Measurements from ENCODE around the gene CDK13. TPM values are rescaled to one million over a fixed set of nuclear protein-coding genes. Genes with fewer than 3 reads are reported as not detected.

The CDK13 gene
- total and polyA plus RNA-seq, 7 experiments from 2014 or later, result 26.3 to 117 (median 105) TPM

DNA sequence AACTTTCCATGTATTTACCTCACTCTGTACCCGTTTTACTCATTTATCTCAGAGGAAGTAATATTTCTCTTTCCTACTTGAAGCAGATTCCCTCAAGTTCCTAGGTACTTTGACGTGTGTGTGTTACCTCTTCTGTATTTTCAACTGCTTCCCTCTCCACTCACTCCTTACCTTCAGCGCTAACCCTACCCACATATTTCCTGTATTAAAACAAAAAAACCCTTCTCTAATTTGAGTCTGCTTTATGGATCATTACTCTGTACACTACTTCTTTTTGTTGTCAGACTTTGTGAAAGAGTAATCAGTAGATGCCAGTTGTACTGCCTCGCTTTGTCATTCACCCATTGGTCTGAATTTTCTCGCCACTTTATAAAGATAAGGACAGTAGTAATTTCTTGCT lies 74.0 kb downstream of the CDK13 start:
- intact Hi-C loops (cut with micrococcal nuclease), result no loop called here
- ChIA-PET POLR2A (no interaction called here), CTCF (no interaction called here)
- peaks cover 8 to 36% (median 24%) of the 10 kb centered on the region in 7 donors for H3K4me1 Mint-ChIP-seq
- H3K27ac Mint-ChIP-seq, result peak overlapping the region in 7 of 9 donors; percentile 33 to 81 (median 53)
- no peaks in the 10 kb centered on the region for H3K9me3 Mint-ChIP-seq
- Histone ChIP-seq H3K27me3 (ENCODE audit: control insufficient read depth in 2 of 2, insufficient read depth in 2 of 2, low read length in 2 of 2) (no peaks in the 10 kb centered on the region), H3K9me3 (ENCODE audit: control insufficient read depth in 2 of 3, low read length in 3 of 3) (no peaks in the 10 kb centered on the region), H3K27ac (ENCODE audit: low read depth, low read length) (no peak overlapping the region), H3K36me3 (ENCODE audit: control insufficient read depth in 2 of 3, insufficient read depth in 3 of 3, low read length in 3 of 3) (peaks cover 0 to 6% (median 0%) of the 10 kb centered on the region in 3 experiments), H3K4me3 (ENCODE audit: low read length) (no peak overlapping the region), H3K4me1 (ENCODE audit: control insufficient read depth in 2 of 2, insufficient read depth in 2 of 2, low read length in 2 of 2) (no peaks in the 10 kb centered on the region)
- H3K4me3 Mint-ChIP-seq, result no peak overlapping the region
- ATAC-seq (no peak), DNase-seq (no peak)
- H3K36me3 Mint-ChIP-seq, result peaks cover 9 to 34% (median 13%) of the 10 kb centered on the region in 5 donors
- no peaks in the 10 kb centered on the region for H3K27me3 Mint-ChIP-seq

DNA sequence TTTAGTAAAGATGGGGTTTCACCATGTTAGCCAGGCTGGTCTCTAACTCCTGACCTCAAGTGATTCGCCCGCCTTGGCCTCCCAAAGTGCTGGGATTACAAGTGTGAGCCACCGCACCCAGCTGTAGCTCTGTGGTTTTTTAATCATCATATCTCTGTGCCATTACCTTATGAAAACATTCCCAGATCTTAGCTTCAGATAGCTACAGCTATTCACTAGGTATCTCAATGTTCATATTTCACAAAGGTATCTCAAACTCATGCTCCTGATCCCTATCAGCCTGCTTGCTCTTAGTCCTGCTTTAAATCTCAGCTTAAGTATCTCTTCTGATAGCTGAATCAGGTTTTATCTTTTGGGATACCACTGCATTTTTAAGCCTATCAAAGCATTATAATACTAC lies 74.8 kb downstream of the CDK13 start:
- H3K36me3 ChIP-seq (ENCODE audit: control insufficient read depth in 2 of 3, insufficient read depth in 3 of 3, low read length in 3 of 3), result peaks cover 0 to 6% (median 0%) of the 10 kb centered on the region in 3 experiments
- intact Hi-C loops (cut with micrococcal nuclease), result no loop called here
- no peaks in the 10 kb centered on the region for H3K4me1 ChIP-seq (ENCODE audit: control insufficient read depth in 2 of 2, insufficient read depth in 2 of 2, low read length in 2 of 2)
- peak overlapping the region in 4 of 9 donors; percentile 15 to 53 (median 27) for H3K27ac Mint-ChIP-seq
- H3K4me3 Mint-ChIP-seq, result no peak overlapping the region
- peaks cover 8 to 36% (median 24%) of the 10 kb centered on the region in 7 donors for H3K4me1 Mint-ChIP-seq
- POLR2A ChIA-PET, result no interaction called here
- no peaks in the 10 kb centered on the region for H3K27me3 ChIP-seq (ENCODE audit: control insufficient read depth in 2 of 2, insufficient read depth in 2 of 2, low read length in 2 of 2)
- DNase-seq (no peak), ATAC-seq (no peak)
- H3K27me3 Mint-ChIP-seq, result no peaks in the 10 kb centered on the region
- H3K9me3 Mint-ChIP-seq, result no peaks in the 10 kb centered on the region
- H3K27ac ChIP-seq (ENCODE audit: low read depth, low read length), result no peak overlapping the region
- no peak overlapping the region for H3K4me3 ChIP-seq (ENCODE audit: low read length)
- CTCF ChIA-PET, result no interaction called here
- no peaks in the 10 kb centered on the region for H3K9me3 ChIP-seq (ENCODE audit: control insufficient read depth in 2 of 3, low read length in 3 of 3)
- peaks cover 10 to 30% (median 13%) of the 10 kb centered on the region in 5 donors for H3K36me3 Mint-ChIP-seq

DNA sequence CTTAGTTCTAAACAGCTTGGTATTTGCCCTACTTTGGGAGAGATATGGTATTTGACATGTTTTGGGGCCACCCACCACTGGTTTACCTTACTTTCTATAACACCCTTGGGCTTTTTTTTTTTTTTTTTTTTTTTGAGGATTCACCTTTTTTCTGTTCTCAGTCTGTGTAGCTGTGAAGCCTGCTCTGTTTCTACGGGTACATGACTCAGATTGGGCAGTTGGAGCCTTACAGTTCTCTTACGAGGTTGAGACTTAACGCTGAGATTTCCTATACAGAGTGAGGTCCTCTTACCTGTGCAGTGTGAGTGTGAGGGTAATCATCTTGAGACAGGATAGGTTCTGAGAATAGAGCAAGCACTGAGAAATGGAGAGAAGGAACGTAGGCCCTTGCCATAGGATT lies 77.5 kb downstream of the CDK13 start:
- Histone ChIP-seq H3K27ac (ENCODE audit: low read depth, low read length) (no peak overlapping the region), H3K9me3 (ENCODE audit: control insufficient read depth in 2 of 3, low read length in 3 of 3) (no peaks in the 10 kb centered on the region), H3K27me3 (ENCODE audit: control insufficient read depth in 2 of 2, insufficient read depth in 2 of 2, low read length in 2 of 2) (no peaks in the 10 kb centered on the region), H3K4me1 (ENCODE audit: control insufficient read depth in 2 of 2, insufficient read depth in 2 of 2, low read length in 2 of 2) (no peaks in the 10 kb centered on the region), H3K36me3 (ENCODE audit: control insufficient read depth in 2 of 3, insufficient read depth in 3 of 3, low read length in 3 of 3) (peaks cover 0 to 6% (median 3%) of the 10 kb centered on the region in 3 experiments), H3K4me3 (ENCODE audit: low read length) (no peak overlapping the region)
- DNase-seq (no peak), ATAC-seq (no peak)
- no peaks in the 10 kb centered on the region for H3K9me3 Mint-ChIP-seq
- H3K27ac Mint-ChIP-seq, result no peak overlapping the region
- POLR2A ChIA-PET, result no interaction called here
- peaks cover 8 to 40% (median 24%) of the 10 kb centered on the region in 7 donors for H3K4me1 Mint-ChIP-seq
- CTCF ChIA-PET, result interaction anchor here (0.6 to 1.7 kb wide), 3 partner anchors 33 to 1218 kb away, joined by 3 read pairs; no protein-coding TSS in a partner anchor
- no peak overlapping the region for H3K4me3 Mint-ChIP-seq
- peaks cover 10 to 28% (median 17%) of the 10 kb centered on the region in 5 donors for H3K36me3 Mint-ChIP-seq
- H3K27me3 Mint-ChIP-seq, result no peaks in the 10 kb centered on the region
- intact Hi-C loops (cut with micrococcal nuclease), result no loop called here

DNA sequence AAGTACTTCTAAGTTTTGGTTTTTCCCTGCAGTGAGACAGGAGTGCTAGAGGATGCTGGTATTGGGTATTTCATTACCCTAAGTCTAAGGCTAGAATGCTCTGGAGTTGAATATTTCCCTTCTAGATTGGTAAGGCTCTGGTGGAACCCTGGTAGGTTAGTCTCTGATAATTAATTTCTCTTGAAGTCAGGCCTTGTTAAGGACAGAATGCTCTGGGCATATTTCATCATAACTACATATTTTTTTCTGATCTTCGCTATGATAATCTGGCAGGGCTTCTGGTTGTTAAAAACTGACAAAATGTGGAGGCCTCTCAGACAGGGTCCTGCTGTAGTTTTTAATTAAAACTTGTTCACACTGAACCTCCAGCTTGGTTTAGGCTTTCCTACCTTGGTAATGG lies 83.8 kb downstream of the CDK13 start:
- H3K27me3 ChIP-seq (ENCODE audit: control insufficient read depth in 2 of 2, insufficient read depth in 2 of 2, low read length in 2 of 2), result no peaks in the 10 kb centered on the region
- no peak overlapping the region for H3K27ac ChIP-seq (ENCODE audit: low read depth, low read length)
- H3K36me3 ChIP-seq (ENCODE audit: control insufficient read depth in 2 of 3, insufficient read depth in 3 of 3, low read length in 3 of 3), result peaks cover 0 to 7% (median 6%) of the 10 kb centered on the region in 3 experiments
- H3K4me1 ChIP-seq (ENCODE audit: control insufficient read depth in 2 of 2, insufficient read depth in 2 of 2, low read length in 2 of 2), result no peaks in the 10 kb centered on the region
- H3K9me3 ChIP-seq (ENCODE audit: control insufficient read depth in 2 of 3, low read length in 3 of 3), result no peaks in the 10 kb centered on the region
- Mint-ChIP-seq H3K4me3 (peak overlapping the region in 1 of 10 donors; percentile 10), H3K27ac (peak overlapping the region in 7 of 9 donors; percentile 9 to 57 (median 32)), H3K36me3 (peaks cover 0 to 35% (median 34%) of the 10 kb centered on the region in 5 donors), H3K4me1 (peaks cover 9 to 50% (median 29%) of the 10 kb centered on the region in 7 donors), H3K27me3 (no peaks in the 10 kb centered on the region), H3K9me3 (peaks cover 0 to 9% (median 0%) of the 10 kb centered on the region in 11 donors)
- no peak for ATAC-seq
- H3K4me3 ChIP-seq (ENCODE audit: low read length), result no peak overlapping the region
- intact Hi-C loops (cut with micrococcal nuclease), result no loop called here
- ChIA-PET CTCF (interaction anchor here (0.6 kb wide), 1 partner anchor 18 kb away, joined by 3 read pairs; no protein-coding TSS in a partner anchor), POLR2A (no interaction called here)
- DNase-seq, result no peak

DNA sequence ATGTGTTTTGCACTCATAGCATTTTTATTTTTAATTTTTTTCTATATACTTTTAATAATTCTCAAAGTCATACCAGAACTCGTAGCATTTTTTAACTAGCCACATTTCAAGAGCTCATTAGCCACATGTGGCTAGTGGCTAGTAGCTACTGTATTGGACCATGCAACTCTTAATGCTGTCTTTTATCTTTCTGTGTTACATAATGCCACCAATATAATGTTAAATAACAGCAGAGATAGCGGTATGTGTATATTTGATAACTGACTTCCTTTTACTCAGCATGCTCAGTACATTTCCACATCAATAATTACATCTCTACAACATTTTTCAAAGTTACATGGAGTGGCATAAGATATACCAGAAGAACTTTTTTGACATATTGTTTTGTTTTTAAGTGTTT lies 91.4 kb downstream of the CDK13 start:
- Histone ChIP-seq H3K27ac (ENCODE audit: low read depth, low read length) (no peak overlapping the region), H3K4me3 (ENCODE audit: low read length) (no peak overlapping the region), H3K36me3 (ENCODE audit: control insufficient read depth in 2 of 3, insufficient read depth in 3 of 3, low read length in 3 of 3) (peaks cover 0 to 6% (median 3%) of the 10 kb centered on the region in 3 experiments), H3K27me3 (ENCODE audit: control insufficient read depth in 2 of 2, insufficient read depth in 2 of 2, low read length in 2 of 2) (no peaks in the 10 kb centered on the region), H3K9me3 (ENCODE audit: control insufficient read depth in 2 of 3, low read length in 3 of 3) (no peaks in the 10 kb centered on the region), H3K4me1 (ENCODE audit: control insufficient read depth in 2 of 2, insufficient read depth in 2 of 2, low read length in 2 of 2) (no peaks in the 10 kb centered on the region)
- ChIA-PET CTCF (interaction anchor here (0.6 to 1.3 kb wide), 2 partner anchors 10 to 68 kb away, joined by 3 to 4 read pairs; no protein-coding TSS in a partner anchor), POLR2A (interaction anchor here (1.2 kb wide), 1 partner anchor 10 kb away, joined by 3 read pairs; no protein-coding TSS in a partner anchor)
- Mint-ChIP-seq H3K4me1 (peaks cover 2 to 24% (median 19%) of the 10 kb centered on the region in 7 donors), H3K27ac (peak overlapping the region in 2 of 9 donors; percentile 14 to 71), H3K9me3 (peaks cover 0 to 9% (median 0%) of the 10 kb centered on the region in 11 donors), H3K36me3 (peaks cover 0 to 12% (median 9%) of the 10 kb centered on the region in 5 donors), H3K27me3 (no peaks in the 10 kb centered on the region), H3K4me3 (no peak overlapping the region)
- ATAC-seq, result no peak
- intact Hi-C loops (cut with micrococcal nuclease), result loop anchor here in 1 of 2 donors (5.0 kb wide), 1 partner anchor 34 kb away; no protein-coding TSS in a partner anchor
- DNase-seq, result no peak

DNA sequence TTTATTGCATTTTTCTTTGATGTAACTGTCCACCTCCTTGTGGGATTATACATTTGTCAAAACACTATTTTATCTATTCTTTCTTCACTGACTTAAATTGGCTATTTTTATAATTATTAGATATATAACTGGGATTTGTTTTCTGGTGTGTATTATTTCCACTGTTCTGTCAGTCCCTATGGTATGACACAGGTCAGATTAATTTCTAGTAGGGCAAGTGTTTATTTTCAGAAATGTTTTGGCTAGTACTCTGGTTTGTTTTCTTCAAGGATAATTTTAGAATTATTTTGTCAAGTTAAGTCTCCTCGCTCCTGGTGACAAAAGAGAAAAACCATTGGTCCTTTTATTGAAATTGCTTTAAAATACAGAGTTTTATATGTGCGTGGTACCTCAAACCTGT lies 93.1 kb downstream of the CDK13 start:
- Histone ChIP-seq H3K27me3 (ENCODE audit: control insufficient read depth in 2 of 2, insufficient read depth in 2 of 2, low read length in 2 of 2) (no peaks in the 10 kb centered on the region), H3K9me3 (ENCODE audit: control insufficient read depth in 2 of 3, low read length in 3 of 3) (no peaks in the 10 kb centered on the region), H3K4me3 (ENCODE audit: low read length) (no peak overlapping the region), H3K4me1 (ENCODE audit: control insufficient read depth in 2 of 2, insufficient read depth in 2 of 2, low read length in 2 of 2) (no peaks in the 10 kb centered on the region), H3K27ac (ENCODE audit: low read depth, low read length) (no peak overlapping the region), H3K36me3 (ENCODE audit: control insufficient read depth in 2 of 3, insufficient read depth in 3 of 3, low read length in 3 of 3) (peaks cover 0 to 7% (median 3%) of the 10 kb centered on the region in 3 experiments)
- Mint-ChIP-seq H3K4me1 (peaks cover 0 to 14% (median 9%) of the 10 kb centered on the region in 7 donors), H3K27me3 (no peaks in the 10 kb centered on the region), H3K9me3 (no peaks in the 10 kb centered on the region), H3K27ac (peak overlapping the region in 6 of 9 donors; percentile 3 to 76 (median 40)), H3K36me3 (peaks cover 0 to 4% (median 0%) of the 10 kb centered on the region in 5 donors), H3K4me3 (no peak overlapping the region)
- ChIA-PET POLR2A (no interaction called here), CTCF (interaction anchor here (0.6 to 0.7 kb wide), 2 partner anchors 147 to 282 kb away, joined by 3 read pairs; no protein-coding TSS in a partner anchor)
- intact Hi-C loops (cut with micrococcal nuclease), result loop anchor here in 1 of 2 donors (5.0 kb wide), 1 partner anchor 36 kb away; no protein-coding TSS in a partner anchor
- no peak for ATAC-seq
- DNase-seq, result no peak

All from naive thymus-derived CD4-positive, alpha-beta T cell (primary cell).